Measurements from ENCODE around the gene ITPRID2.

GRCh38 chr2:181886192-181886591, 5.3 kb upstream of the ITPRID2 start:
- TF ChIP-seq CTCF (IDR thresholded peaks at IDR 0.05) (no peak), ZFX (IDR thresholded peaks at IDR 0.05; ENCODE audit: borderline replicate concordance) (no peak)

Measured in 22Rv1 (cell line).